ENCODE measurements around the gene RNF113B.

- TF ChIP-seq CTCF (conservative IDR thresholded peaks at IDR 0.05; ENCODE audit: low read length) (no peak), EZH2phosphoT487 (IDR thresholded peaks at IDR 0.05; ENCODE audit: borderline replicate concordance, low read depth, low read length) (no peak)
Observed at GRCh38 chr13:98222081-98222554, 45.0 kb upstream of the RNF113B start.

Data from OCI-LY7 (cell line).